ENCODE data around the gene SLC44A5.
"Not testable (repeated sequence)": the region's sequence is repeated elsewhere in the genome, so short reads cannot be mapped to it uniquely, and the experiment has no call there.

The SLC44A5 gene

DNA sequence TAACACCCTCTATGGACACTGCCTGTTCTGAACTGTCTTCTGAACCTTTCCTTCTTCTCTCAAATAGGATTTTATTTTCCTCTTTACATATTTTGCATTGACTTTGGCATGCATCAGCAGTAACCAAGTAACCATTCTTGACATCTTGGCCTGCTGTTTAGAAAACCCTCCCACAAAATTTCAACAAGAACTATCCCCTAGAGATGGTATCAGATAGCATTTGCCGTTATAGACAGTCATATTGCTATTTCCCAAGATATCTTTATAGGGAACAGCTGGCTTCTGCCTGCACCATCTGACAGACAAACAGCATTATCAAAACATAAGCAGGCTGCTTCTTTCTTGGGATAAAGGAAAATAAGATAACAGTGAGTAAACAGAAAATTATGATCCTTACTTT lies 422.0 kb downstream of the SLC44A5 start:
- DNase-seq (ENCODE audit: low read depth, low spot score) = no peak

GRCh38 chr1:75181214-75181955 lies 429.5 kb downstream of the SLC44A5 start:
- DNase-seq (ENCODE audit: low read depth, low spot score) = not testable (repeated sequence)

DNA sequence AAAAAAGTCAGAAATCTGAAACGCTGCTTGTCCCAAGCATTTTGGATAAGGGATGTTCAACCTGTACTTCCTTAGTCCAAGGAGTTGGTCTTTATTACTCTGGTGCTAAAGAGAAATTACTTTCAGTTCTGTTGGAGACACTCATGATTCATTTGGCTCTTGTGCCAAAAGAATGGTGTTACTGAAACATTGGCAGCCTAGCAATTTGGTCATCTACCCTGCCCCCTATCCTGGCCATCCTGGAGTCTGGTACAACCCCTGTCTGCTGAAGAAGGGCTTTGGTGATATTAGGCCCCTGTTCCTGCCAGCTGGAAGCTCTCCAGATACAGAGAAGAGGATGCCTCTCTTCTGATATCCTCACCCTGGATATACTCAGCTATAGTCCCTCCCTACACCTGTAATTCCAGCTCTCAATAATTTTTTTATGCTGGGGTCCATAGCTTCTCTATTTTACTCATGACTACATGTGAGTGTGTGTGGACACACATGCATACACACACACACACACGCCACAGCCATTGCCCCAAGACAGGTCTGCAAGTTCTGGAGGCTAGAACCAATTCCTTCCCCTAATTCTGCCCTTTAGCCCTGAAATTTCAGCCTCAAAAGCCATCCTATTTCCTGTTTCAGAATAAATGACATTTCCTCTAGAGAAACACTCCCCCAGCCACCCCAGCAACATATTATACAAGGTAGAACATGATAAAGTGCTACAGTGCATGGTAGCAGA lies 436.7 kb downstream of the SLC44A5 start:
- no peak for DNase-seq (ENCODE audit: low read depth, low spot score)

GRCh38 chr1:75172556-75172955 lies 438.4 kb downstream of the SLC44A5 start:
- DNase-seq (ENCODE audit: low read depth, low spot score) = no peak

GRCh38 chr1:75171876-75172275 lies 439.0 kb downstream of the SLC44A5 start:
- DNase-seq (ENCODE audit: low read depth, low spot score) = no peak

- DNase-seq (ENCODE audit: low read depth, low spot score) = no peak
Observed at GRCh38 chr1:75170981-75171380, 439.9 kb downstream of the SLC44A5 start.

DNA sequence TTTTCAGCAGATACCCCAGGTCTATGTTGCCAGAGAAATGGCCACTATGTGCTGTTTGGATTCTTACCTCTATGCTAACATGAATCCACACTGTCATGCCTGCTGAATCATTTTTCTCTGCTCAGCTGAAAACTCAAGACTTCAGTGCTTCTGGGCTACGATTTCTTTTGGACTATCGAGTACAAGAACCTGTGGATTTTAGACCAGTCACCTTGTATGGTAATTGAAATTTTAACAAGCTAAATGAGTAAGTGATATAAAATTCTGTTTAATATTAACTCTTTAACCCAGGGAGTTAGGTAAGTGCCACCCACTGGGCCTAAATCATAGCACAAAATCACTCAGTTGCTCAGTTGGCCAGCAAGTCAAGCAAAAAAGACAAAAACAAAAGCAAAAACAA lies 440.9 kb downstream of the SLC44A5 start:
- no peak for DNase-seq (ENCODE audit: low read depth, low spot score)

GRCh38 chr1:75166821-75167220 lies 444.1 kb downstream of the SLC44A5 start:
- DNase-seq (ENCODE audit: low read depth, low spot score) = no peak

DNA sequence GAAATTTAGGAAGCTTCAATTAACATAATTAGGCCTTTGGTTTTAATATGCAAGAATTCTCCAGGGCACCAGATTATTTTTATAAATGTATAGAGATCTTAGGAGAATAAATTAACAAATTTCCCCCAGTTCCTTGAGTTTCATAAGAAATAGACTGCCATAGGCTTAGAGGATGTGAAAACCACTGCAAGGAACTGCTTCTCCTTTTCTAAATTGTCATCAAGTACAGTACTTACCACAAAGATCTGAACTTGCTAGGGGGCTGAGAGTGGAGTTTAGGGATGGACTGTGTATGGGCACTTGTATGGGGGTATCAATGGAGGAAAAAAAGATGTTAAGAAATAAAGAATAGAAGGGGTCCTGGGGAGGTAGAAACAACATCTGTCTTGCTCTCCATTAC lies 445.6 kb downstream of the SLC44A5 start:
- no peak for DNase-seq (ENCODE audit: low read depth, low spot score)

DNA sequence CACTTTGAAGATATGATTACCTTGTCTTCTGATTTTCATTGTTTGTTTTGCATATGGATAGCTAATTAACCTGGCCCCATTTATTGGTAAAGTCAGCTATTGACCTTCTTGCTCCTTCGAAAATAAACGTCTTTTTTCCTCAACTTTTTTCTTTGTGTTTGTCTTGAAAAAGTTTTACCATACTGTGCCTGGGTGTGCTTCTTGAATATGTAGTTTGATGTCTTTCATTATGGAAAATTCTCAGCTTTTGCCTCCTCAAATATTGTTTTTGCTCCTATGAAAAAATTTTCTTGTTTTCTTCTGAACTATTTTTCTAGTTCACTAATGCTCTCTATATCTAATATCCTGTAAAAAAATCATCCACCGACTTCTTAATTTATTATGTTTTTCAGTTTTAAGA lies 451.8 kb downstream of the SLC44A5 start:
- no peak for DNase-seq (ENCODE audit: low read depth, low spot score)

Data from ELF-1 (cell line).